ENCODE measurements around the gene FNBP1.

FNBP1 gene

DNA sequence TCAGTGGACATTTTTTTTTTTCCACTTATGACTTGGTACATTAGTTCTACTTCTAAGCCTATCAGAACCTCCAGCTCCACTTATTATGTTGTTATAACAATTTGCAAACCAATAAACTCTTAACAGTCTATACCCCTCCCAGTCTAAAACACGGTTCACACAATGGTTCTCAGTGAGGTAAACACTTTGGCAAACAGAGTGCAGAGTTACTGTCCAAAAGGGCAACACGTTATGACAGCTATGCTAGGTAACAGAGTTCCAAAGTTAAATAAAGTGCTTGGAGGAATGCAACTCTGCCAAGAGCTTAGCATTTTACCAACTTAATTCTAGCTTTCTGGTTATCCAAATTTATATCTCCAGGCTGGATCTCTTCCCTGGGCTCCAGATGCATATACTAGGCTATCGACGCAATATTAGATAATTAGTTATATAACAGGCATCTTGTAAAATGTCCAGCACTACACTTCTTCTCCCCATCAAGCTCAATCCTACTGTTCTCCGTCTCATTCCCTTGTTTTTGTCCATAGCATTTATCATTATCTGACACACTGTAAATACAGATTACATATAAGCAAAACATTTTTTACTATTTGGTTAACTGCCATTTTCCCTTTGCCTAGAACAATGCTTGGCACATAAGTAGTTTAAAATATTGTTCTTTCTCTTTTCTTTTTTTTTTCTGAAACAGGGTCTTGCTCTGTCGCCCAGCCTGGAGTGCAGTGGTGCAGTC is 14.3 kb downstream of the FNBP1 start:
- H3K4me3 ChIP-seq (ENCODE audit: low read depth, low read length), result no peak overlapping the region
- DNase-seq (ENCODE audit: low read depth), result no peak
- TF ChIP-seq, protein P1, sequence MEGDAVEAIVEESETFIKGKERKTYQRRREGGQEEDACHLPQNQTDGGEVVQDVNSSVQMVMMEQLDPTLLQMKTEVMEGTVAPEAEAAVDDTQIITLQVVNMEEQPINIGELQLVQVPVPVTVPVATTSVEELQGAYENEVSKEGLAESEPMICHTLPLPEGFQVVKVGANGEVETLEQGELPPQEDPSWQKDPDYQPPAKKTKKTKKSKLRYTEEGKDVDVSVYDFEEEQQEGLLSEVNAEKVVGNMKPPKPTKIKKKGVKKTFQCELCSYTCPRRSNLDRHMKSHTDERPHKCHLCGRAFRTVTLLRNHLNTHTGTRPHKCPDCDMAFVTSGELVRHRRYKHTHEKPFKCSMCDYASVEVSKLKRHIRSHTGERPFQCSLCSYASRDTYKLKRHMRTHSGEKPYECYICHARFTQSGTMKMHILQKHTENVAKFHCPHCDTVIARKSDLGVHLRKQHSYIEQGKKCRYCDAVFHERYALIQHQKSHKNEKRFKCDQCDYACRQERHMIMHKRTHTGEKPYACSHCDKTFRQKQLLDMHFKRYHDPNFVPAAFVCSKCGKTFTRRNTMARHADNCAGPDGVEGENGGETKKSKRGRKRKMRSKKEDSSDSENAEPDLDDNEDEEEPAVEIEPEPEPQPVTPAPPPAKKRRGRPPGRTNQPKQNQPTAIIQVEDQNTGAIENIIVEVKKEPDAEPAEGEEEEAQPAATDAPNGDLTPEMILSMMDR (conservative IDR thresholded peaks at IDR 0.05; ENCODE audit: low read depth, low read length), result no peak

DNA sequence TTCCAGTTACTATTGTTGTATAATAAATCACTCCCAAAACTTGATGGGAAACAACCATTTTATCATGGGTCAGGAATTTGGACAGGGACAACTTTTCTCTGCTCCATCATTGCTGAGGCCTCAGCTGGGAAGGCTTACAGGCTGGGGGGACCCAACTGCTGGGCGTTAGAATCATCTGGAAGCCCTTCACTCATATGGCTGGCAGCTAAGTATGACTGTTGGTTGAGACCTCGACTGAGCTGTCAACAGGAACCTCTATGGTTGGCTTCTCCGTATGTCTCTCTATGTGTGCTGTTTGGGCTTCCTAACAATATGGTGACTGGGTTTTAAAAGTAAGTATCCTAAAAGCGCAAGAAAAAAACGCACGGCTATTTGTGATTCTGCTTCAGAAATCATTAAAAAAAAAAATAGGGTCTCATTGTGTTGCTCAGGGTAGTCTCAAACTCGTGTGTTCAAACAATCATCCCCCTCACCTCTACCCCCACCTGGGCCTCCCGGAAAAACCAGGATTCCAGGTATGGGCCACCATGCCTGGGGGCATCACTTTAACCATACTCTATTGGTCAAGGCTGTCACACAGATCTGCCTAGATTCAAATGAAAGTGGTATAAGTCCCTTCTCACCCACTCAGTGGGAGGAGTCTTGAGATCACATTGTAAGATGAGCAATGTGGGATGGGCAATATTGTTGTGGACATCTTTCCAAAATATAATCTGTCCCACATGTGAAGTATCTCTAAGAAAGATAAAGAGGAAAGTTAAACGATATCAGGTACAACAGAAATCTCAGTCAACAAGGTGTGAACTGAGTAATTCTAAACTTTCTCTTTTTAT is 15.2 kb downstream of the FNBP1 start:
- TF ChIP-seq, protein P1 (conservative IDR thresholded peaks at IDR 0.05; ENCODE audit: low read depth, low read length), result no peak

DNA sequence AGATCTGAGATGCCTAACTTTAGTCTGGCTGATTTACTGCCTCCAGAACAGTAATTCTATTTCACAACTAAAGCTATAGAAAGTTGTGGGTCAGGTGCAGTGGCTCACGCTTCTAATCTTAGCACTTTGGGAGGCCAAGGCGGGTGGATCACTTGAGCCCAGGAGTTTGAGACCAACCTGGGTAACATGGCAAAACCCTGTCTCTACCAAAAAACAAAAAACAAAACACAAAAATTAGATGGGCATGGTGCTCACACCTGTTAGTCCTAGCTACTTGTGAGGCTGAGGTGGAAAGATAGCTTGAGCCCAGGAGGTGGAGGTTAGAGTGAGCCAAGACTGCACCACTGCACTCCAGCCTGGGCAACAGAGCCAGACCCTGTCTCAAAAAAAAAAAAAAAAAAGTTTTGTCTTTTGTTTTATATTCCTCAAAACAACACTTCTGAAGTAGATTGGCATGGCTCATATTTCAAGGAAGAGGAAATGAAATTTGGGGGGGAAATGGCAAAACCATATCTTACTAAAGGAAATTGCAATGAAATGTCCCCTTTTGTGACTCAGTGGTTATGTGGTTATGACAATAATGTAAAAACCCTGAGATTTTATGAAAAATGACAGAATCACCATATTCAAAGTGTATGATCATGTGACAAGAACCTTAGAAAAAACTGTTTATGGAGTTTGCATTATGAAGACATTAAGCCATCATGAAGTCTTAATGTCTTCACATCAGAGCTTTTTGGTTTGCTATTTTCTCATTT is 16.2 kb downstream of the FNBP1 start:
- DNase-seq (ENCODE audit: low read depth), result no peak
- TF ChIP-seq, protein P1 (conservative IDR thresholded peaks at IDR 0.05; ENCODE audit: low read depth, low read length), result no peak
- no peak overlapping the region for H3K4me3 ChIP-seq (ENCODE audit: low read depth, low read length)

More for the DNA sequence above, 15.2 kb downstream of the FNBP1 start:
- no peak overlapping the region for H3K4me3 ChIP-seq (ENCODE audit: low read depth, low read length)
- DNase-seq (ENCODE audit: low read depth), result no peak

DNA sequence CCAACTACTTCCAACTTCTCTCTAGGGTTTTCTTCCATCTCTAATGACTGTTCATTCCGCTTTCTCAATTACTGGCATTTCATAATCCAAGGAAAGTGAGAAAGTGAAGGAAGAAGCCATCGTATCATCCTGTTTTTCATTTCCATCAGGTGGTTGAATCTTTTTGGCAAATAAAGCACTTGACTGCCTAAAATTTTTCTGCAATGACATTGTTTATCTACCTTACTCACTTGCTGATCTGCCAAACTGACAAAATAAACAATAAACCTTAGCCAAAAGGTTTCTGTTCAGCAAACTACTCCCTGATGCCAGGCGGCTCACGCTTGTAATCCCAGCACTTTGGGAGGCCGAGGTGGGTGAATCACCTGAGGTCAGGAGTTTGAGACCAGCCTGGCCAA is 18.4 kb downstream of the FNBP1 start:
- DNase-seq (ENCODE audit: low read depth), result no peak
- TF ChIP-seq, protein P1 (conservative IDR thresholded peaks at IDR 0.05; ENCODE audit: low read depth, low read length), result no peak
- no peak overlapping the region for H3K4me3 ChIP-seq (ENCODE audit: low read depth, low read length)

DNA sequence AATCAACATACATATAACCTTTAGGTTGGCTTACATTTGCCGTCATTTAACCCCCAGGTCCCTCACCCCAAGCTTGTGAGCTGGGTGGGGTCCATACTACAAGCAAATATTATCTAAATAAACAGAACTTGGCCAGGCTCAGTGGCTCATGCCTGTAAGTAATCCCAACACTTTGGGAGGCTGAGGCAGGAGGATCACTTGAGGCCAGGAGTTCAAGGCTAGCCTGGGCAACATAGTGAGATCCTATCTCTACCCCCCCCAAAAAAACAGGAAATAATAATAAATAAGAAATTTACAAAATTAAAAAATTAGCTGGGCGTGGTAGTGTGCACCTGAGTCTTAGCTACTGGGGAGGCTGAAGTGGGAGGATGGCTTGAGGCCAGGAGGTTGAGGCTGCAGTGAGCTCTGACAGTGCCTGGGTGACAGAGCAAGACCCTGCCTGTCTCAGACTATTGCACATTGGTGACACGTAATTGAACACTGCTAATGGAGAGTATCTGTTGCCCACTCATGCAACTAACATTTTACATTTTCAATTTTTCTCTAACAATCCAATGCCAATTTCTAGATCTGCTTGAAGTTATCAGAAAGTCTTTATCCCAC is 18.9 kb downstream of the FNBP1 start:
- H3K4me3 ChIP-seq (ENCODE audit: low read depth, low read length), result no peak overlapping the region
- TF ChIP-seq, protein P1 (conservative IDR thresholded peaks at IDR 0.05; ENCODE audit: low read depth, low read length), result no peak
- no peak for DNase-seq (ENCODE audit: low read depth)

DNA sequence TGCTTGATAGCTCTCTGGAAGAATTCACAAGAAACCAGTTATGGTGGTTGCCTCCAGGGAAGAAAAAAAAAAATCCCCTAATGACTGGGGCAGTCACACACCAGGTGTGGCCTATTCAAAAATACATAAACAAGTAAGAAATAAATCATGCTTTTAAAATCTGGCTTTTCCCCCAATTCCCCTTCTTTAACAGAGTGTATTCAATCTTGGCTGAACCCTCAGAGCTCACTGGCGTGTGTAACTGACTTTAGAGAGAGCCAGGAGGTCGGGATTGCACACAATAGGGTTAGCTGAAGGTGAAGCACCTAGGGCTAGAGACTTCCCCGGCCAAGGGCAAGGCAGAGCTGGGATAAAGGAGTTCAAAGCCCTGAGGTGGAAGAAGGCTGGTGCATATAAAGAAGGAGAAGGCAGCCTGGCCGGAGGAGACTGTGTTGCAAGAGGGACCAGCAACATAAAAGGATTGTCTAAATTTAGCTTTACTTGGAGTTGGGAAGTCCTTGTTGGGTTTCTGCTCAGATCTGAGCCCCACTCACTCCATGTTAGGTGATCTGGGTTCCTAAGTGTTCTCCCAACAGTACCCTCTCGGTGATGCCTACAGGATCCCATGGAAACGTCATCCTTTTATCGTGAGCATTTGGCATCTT is 19.7 kb downstream of the FNBP1 start:
- DNase-seq (ENCODE audit: low read depth), result no peak
- TF ChIP-seq, protein P1 (conservative IDR thresholded peaks at IDR 0.05; ENCODE audit: low read depth, low read length), result no peak
- H3K4me3 ChIP-seq (ENCODE audit: low read depth, low read length), result no peak overlapping the region

Measured in choroid plexus epithelial cell (primary cell).